IPS-18c (cell line): ENCODE results near the gene TRIO.

Experiments
- H3K4me3 ChIP-seq: 2 replicates; pipeline ENCODE4 v1.7.0; 2013; ENCODE audit warnings: low read depth, mild to moderate bottlenecking, low read length, moderate library complexity; ENCODE audit not compliant: insufficient read depth
- H3K9me3 ChIP-seq: one replicate; pipeline ENCODE4 v1.6.1; 2013; ENCODE audit warnings: mild to moderate bottlenecking, low read length, moderate library complexity; ENCODE audit not compliant: control insufficient read depth, insufficient read depth

The TRIO gene

DNA sequence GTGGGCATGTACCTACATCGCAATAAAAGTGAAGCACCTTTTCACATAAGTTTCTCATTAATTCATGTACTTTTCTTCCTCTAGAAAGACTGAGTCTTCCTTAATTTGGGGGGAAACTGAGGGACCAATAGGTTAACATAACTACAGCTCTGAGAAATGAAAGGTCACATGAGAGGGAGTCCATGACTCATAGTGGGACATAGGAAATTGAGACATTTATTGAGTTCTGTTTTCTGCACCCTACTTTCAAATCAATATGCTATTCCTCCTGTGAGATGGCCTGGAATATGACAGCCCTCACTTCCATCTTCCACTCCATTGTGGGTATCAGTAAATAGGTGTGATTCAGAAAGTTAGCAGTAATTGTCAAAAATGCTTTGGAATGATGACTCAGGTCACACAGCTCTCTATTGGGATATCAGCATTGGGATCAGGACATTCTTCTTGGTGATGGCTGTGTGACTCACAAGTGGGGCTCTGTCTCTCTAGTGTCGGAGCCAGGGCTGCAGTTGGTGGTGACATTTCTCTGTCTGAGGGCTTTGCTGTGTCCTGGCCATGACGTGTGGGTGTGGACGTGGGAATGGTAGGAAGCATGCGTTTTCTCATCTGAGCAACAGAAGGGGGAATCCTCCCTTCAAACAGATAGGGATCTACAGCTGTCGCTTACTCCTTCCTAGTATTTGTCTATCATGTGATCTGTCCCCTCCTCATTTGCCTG lies 125.0 kb downstream of the TRIO start:
- Histone ChIP-seq H3K4me3 (no peak overlapping the region), H3K9me3 (no peaks in the 10 kb centered on the region)

- Histone ChIP-seq H3K4me3 (no peak overlapping the region), H3K9me3 (no peaks in the 10 kb centered on the region)
Measured at GRCh38 chr5:14268738-14269137, 125.6 kb downstream of the TRIO start.

GRCh38 chr5:14269395-14269794 lies 126.3 kb downstream of the TRIO start:
- H3K4me3 ChIP-seq = no peak overlapping the region
- no peaks in the 10 kb centered on the region for H3K9me3 ChIP-seq

GRCh38 chr5:14270209-14270702 lies 127.1 kb downstream of the TRIO start:
- no peak overlapping the region for H3K4me3 ChIP-seq

DNA sequence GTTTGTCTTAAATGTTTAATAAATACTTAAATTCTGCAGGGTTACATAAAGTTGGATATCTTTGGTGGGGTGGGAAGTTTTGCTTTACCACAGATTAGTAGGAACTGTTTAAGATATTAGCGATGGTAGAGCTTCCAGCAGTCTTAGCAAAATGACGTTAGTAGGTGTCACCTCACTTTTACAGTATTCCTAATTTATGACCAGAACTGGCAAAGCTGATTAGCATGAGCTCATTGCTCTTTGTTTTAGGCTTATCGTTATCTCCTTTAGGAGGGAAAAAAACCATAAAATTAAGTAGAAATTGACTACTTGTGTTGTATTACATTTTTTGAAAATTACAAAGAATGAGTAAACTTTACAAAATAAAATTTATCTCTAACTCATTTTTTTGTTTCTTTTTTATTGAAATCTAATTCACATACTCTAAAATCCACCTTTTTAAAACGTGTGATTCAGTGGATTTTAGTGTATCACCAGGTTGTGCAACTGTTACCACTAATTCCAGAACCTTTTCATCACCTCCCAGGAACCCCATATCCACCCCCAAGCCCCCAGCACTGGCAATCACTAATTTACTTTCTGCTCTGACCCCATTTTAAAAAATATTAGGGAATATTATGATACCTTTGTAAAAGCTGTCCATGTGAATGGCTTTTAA lies 129.5 kb downstream of the TRIO start:
- H3K4me3 ChIP-seq = no peak overlapping the region
- H3K9me3 ChIP-seq = no peaks in the 10 kb centered on the region

More at GRCh38 chr5:14270209-14270702, 127.1 kb downstream of the TRIO start:
- no peaks in the 10 kb centered on the region for H3K9me3 ChIP-seq

DNA sequence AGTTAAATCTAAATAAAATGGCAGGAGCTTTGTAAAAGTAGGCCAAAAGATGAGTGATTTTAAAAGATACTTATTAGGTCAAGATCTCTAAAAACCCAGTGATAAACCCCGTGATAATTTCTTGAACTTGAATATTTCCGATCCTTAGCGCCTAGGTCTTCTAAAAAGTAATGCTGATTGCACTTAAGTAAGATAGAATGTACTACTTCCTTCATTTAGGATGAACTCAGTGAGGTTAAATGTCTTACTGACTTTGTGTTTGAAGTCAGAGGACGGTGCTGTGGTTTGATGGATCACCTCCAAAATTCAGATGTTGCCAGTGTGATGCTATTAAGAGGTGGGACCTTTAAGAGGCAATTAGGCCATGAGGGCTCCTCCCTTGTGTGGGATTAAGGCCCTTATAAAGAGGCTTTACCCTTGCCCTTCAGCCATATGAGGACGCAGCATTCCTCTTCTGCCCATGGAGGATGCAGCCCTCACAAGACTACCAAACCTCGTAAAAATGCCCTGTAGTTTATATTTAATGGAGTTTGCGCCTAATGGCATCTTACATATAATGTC lies 130.1 kb downstream of the TRIO start:
- H3K9me3 ChIP-seq = no peaks in the 10 kb centered on the region
- no peak overlapping the region for H3K4me3 ChIP-seq

DNA sequence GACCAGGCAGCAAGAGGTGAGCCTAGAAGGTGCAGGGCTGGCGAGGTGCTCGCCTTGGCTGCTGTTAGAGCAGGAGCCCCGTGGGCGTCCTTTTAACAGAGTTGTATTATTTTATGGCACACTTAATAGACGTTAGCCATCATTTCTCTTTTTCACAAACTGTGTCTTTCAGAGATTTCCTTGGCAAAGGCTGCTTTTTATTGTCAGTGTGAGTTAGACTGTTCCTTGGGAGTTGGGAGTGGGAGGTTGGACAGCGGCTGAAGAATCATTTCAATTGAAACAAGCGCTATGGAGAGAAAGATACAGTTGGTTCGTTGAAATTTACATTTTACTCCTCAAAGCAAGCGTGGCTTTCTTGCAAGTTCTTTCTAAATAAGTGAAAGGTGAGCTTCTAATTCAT lies 133.2 kb downstream of the TRIO start:
- Histone ChIP-seq H3K9me3 (no peaks in the 10 kb centered on the region), H3K4me3 (no peak overlapping the region)

DNA sequence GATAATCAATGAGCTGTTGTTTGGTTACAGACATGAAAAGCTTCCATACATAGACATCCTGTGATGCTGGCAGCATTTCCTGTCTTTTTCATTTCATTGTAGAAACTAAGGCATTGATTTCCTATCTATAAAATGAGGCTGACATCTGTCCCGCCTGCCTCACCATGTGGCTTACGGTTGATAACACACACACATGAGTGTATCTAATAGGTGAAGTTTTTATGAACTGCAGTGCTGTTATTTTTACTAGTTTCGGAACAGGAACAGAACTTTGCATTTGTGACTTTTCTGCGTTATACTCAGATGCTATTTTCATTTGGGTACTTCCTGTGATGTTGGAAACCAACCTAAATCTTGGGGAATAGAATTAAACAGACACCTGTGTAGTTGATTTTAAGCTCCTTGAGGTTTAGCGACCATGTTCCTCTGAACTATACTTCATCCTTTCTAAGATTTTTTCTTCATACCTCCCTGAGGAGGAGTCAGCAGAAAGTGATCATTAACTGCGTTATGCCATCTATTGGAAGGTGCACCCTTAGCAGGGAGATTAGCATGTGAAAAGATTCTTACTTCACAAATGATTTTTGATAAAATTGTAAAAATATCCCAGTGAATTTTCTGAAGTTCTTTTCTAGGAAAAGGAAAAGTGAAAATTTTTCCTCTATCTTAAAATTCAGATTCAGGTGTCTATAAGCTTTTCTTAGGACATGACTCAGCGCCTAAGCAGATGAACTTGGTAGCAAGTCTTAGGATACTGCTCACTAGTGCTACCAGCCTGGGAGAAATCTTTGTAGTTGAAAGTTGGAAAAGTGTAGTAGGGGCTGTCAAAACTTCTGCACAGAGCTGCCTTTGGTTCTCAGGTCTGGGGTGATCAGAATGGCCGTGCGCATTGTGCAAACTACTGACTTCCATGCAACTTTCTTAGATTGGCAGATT lies 134.5 kb downstream of the TRIO start:
- Histone ChIP-seq H3K9me3 (no peaks in the 10 kb centered on the region), H3K4me3 (no peak overlapping the region)

- Histone ChIP-seq H3K4me3 (no peak overlapping the region), H3K9me3 (no peaks in the 10 kb centered on the region)
Measured at GRCh38 chr5:14280294-14280854, 137.2 kb downstream of the TRIO start.

DNA sequence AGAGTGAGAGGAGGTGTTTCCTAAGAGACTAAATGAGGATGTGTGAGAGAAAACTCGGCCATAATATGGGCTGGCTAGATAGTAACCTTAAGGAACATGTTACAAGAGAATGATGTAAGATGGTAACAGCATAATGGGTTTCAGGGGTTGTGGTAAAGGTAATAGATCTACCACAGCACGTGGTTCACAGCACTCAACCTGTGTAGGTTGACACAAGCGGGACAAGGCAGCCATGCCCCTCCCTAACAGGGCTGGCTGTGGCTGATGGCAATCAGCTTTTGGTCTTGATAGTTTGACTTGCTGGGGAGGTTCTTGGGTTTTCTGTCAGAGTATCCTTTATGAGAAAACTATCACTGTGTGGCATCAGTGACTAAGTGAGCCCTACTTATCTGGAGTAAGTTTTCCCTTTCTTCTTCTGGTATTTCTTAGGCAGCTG lies 138.6 kb downstream of the TRIO start:
- no peak overlapping the region for H3K4me3 ChIP-seq
- H3K9me3 ChIP-seq = no peaks in the 10 kb centered on the region

- Histone ChIP-seq H3K9me3 (no peaks in the 10 kb centered on the region), H3K4me3 (no peak overlapping the region)
Measured at GRCh38 chr5:14283139-14283538, 140.0 kb downstream of the TRIO start.

DNA sequence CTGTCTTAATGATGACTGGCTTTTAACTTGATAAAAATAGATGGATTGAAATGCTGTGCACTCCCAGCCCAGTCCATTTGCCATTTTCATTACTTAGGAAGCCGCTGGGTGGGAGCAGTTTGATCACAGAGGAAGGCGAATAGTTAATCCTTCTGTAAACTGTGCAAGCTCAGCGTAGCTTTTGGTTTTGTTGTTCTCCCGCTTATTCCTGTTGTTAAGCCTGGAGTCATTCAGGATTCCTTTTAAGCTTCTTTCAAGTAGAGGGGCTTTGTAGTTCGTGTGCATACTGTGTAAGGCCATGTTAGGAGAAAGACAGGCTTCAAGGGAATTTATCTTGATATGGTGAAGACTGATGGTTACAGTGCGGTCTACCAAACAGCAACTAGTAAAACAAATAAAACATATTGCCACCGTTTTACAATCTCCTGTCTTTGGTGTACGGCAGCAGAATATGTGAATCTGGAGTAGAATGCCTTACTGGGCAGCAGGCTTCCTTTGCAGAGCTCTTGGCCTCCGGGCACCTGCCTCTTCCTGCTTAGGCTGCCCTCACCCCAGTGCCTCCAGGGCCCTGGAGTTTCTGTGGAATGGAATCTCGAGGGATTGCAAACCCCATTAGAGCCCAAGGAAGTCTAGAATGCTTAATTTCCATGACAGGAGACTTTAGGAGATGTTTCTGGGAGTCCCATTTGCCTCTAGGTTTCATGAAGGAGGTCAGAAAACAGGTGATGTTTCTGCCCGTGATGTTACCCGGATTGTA lies 141.4 kb downstream of the TRIO start:
- H3K4me3 ChIP-seq = no peak overlapping the region
- H3K9me3 ChIP-seq = no peaks in the 10 kb centered on the region

DNA sequence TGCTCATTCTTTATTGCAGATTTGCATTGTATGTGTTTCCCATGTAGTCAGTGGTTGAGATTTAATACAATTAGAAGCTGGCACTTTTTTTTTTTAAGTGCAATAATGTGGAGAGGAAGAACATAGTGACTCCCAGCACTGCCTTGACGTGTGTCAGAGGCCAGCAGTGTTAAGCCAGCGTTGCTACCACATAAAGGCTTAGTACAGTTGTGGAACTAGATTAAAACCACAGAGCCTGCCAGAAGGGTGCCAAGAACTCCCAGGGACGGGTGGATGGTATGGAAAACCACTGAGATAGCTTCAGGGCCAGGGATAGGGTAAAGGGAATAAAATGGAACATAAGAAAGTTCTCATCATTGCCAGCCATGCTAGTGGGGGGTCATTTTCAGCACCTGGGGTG lies 142.9 kb downstream of the TRIO start:
- no peaks in the 10 kb centered on the region for H3K9me3 ChIP-seq

DNA sequence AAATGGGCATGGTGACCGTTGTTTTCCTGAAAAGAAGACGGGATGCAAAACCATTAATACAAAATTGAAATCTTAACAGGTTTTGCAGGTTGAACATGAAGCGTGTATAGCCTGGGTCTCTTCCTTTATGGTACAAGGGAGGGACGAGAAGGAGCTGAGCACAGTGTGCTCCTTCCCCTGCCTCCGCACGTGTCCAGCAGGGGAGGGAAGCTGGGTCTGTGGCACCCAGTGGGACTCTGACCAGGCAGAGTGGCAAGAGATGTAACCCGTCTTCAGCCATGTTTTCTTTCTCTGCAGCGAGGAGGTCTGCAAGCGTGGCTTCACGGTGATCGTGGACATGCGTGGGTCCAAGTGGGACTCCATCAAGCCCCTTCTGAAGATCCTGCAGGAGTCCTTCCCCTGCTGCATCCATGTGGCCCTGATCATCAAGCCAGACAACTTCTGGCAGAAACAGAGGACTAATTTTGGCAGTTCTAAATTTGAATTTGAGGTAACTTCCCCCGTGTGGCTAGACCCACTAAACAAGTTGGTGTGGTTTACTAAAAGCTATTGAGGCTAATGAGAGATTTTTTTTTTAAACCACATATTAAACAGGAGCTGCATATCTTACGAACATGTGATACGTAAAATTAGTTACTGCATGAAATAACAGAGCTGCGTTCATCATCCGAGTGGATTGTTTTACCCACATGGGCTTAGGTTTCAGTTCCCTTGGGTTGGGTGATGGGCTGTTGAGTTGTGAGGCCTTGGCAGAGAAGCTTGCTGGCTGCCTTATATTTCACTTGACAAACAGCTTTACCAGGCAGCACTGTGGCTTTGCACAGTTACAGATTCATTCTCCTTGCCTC lies 143.7 kb downstream of the TRIO start:
- Histone ChIP-seq H3K4me3 (no peak overlapping the region), H3K9me3 (no peaks in the 10 kb centered on the region)

More for the DNA sequence above, 142.9 kb downstream of the TRIO start:
- H3K4me3 ChIP-seq = no peak overlapping the region

DNA sequence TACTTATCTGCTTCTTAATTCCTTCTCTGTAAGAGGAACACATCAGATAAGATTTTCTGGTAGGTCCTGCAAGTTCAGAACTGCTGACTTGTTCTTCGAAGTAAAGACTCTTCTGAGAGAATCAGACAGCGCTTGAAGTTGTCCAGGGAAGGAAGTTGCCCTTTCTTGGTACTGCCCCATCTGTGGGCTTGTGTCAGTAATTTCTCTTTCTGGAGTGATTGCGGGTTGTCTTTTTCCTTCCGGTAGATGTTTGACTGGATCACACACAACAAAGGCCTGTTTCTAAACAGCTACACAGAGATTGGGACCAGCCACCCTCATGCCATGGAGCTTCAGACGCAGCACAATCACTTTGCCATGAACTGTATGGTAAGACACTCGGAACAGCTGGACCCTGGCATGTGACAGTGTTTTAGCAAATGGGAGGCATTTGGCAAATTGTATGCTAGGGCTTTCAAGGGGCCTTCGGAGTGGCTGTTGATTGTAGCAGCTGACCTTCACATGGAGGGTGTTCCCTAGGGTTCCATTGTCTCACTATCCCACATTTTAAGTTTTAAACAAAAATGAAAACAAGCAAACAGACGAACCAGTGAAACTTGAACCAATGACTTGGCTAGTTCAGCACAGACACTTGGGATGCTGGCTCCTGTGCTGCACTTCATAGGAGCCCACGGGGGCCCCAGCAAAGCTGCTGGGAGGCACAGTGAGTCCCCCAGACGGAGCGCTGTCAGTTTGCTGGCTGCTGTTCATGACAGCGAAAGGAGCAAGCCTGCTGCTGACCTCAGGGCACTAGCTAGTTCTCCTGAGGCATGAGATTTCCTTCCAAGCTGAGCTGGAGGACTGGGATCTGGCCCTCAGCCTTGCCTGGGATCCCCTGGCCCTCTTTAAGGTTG lies 149.9 kb downstream of the TRIO start:
- H3K4me3 ChIP-seq = no peak overlapping the region
- no peaks in the 10 kb centered on the region for H3K9me3 ChIP-seq
